Smooth muscle cell (in vitro differentiated cells): ENCODE data around the gene MYO7B. TPM values are rescaled to one million over a fixed set of nuclear protein-coding genes. Genes with fewer than 3 reads are reported as not detected.

Source experiments
- DNase-seq: peaks from one replicate; lab custom pipeline; 2025; ENCODE audit not compliant: unreplicated experiment; lab: John Stamatoyannopoulos, UW
- H2AFZ ChIP-seq: fragments of 200-600 bp; sonication (generic); 2 replicates; pipeline ENCODE4 v1.6.0; 2016; ENCODE audit warnings: antibody characterized with exemption, low read depth, mild to moderate bottlenecking
- H3F3A ChIP-seq: fragments of 200-600 bp; sonication (generic); 2 replicates; pipeline ENCODE4 v1.6.0; 2017; ENCODE audit warnings: antibody characterized with exemption, low read depth
- H3K27ac ChIP-seq: fragments of 200-600 bp; sonication (generic); 2 replicates; pipeline ENCODE4 v1.5.1; 2016; ENCODE audit warnings: low read depth, mild to moderate bottlenecking
- H3K27me3 ChIP-seq: fragments of 200-600 bp; sonication (generic); 2 replicates; pipeline ENCODE4 v1.6.1; 2016; ENCODE audit warnings: low read depth, mild to moderate bottlenecking
- H3K36me3 ChIP-seq: fragments of 200-600 bp; sonication (generic); 2 replicates; pipeline ENCODE4 v1.5.1; 2016; ENCODE audit warnings: low read depth
- H3K4me1 ChIP-seq: fragments of 200-600 bp; sonication (generic); 2 replicates; pipeline ENCODE4 v1.5.1; 2016; ENCODE audit warnings: low read depth
- H3K4me2 ChIP-seq: fragments of 200-600 bp; sonication (generic); 2 replicates; pipeline ENCODE4 v1.6.0; 2016; ENCODE audit warnings: mild to moderate bottlenecking
- H3K4me3 ChIP-seq: fragments of 200-600 bp; sonication (generic); 2 replicates; pipeline ENCODE4 v1.5.1; 2016; ENCODE audit warnings: mild to moderate bottlenecking
- H3K79me2 ChIP-seq: fragments of 200-600 bp; sonication (generic); 2 replicates; pipeline ENCODE4 v1.6.0; 2016; ENCODE audit warnings: low read depth, mild to moderate bottlenecking
- H3K9ac ChIP-seq: fragments of 200-600 bp; sonication (generic); 2 replicates; pipeline ENCODE4 v1.6.0; 2016; ENCODE audit warnings: low read depth
- H3K9me3 ChIP-seq: fragments of 200-600 bp; sonication (generic); replicated peaks from 2 replicates; pipeline ENCODE4 v1.5.1; 2016; ENCODE audit warnings: low read depth
- H4K20me1 ChIP-seq: fragments of 200-600 bp; sonication (generic); 2 replicates; pipeline ENCODE4 v1.6.0; 2016; ENCODE audit warnings: low read depth
- CTCF ChIP-seq: fragments of 200-600 bp; sonication (generic); IDR thresholded peaks from 2 replicates; pipeline ENCODE4 v1.5.1; 2017; ENCODE audit warnings: borderline replicate concordance, mild to moderate bottlenecking, antibody characterized with exemption; ENCODE audit not compliant: insufficient read depth, poor library complexity, severe bottlenecking
- WGBS: methylation state at CpG from one replicate; pipeline ENCODE4 v1.1.7; 2016; ENCODE audit warnings: low lambda C conversion rate; 5-methylcytosine and 5-hydroxymethylcytosine counted together
- polyA plus RNA-seq: library from polyadenylated mRNA; unstranded; fragments of >200 nt; fragmentation: Nextera tagmentation; extraction: Ambion mirVana; gene quantifications from 2 replicates; pipeline ENCODE4 v1.2.1, GENCODE V29; 2016
- total RNA-seq: library from RNA; depleted of rRNA; stranded (reverse); fragments of >200 nt; gene quantifications from 2 replicates; pipeline ENCODE4 v1.2.3, GENCODE V29; 2014

Gene MYO7B
- total and polyA plus RNA-seq, 2 experiments from 2014 or later, result 0.09 to 0.35 TPM

DNA sequence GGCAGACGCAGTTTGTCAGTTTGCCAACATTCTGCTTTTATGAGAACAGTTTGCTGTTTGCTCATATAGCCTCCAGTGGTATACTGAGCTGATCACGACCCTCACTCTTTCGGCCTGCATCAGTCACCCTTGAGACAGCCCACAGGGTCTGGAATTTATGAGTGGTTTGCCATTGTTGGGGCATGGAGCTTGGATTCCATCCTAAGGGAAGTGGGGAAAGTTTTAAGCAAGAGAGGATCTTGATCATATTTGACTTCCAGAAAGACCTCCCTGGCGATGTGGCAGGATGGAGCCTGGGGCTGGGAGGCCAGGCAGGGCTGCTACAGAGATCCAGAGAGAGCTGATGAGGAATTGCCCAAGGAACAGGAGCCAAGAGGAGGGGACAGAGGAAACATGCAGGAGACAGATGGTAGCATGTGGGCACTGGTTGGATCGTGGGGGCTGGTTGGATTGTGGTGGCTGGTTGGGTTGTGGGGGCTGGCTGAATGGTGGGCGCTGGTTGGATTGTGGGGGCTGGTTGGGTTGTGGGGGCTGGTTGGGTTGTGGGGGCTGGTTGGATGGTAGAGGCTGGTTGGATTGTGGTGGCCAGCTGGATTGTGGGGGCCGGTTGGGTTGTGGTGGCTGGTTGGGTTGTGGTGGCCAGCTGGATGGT lies 83.2 kb downstream of the MYO7B start:
- H3K79me2 ChIP-seq, result no peaks in the 10 kb centered on the region
- 56% methylated on average over 4 of the region's 7 CpGs for WGBS
- no peaks in the 10 kb centered on the region for H3K9me3 ChIP-seq
- no peaks in the 10 kb centered on the region for H3K36me3 ChIP-seq
- TF ChIP-seq CTCF, result no peak
- no peak overlapping the region for H3K4me3 ChIP-seq
- H4K20me1 ChIP-seq, result no peaks in the 10 kb centered on the region
- peaks cover 12% of the 10 kb centered on the region for H3K4me1 ChIP-seq
- H3K4me2 ChIP-seq, result no peak overlapping the region
- no peak for DNase-seq
- H2AFZ ChIP-seq, result no peak overlapping the region
- no peak overlapping the region for H3K27ac ChIP-seq
- H3F3A ChIP-seq, result no peaks in the 10 kb centered on the region
- H3K27me3 ChIP-seq, result no peaks in the 10 kb centered on the region
- no peak overlapping the region for H3K9ac ChIP-seq

- H3K27ac ChIP-seq, result no peak overlapping the region
- peaks cover 12% of the 10 kb centered on the region for H3K4me1 ChIP-seq
- no peaks in the 10 kb centered on the region for H3K9me3 ChIP-seq
- no peak overlapping the region for H3K4me2 ChIP-seq
- H3K4me3 ChIP-seq, result no peak overlapping the region
- TF ChIP-seq CTCF, result no peak
- no peaks in the 10 kb centered on the region for H3K27me3 ChIP-seq
- no peaks in the 10 kb centered on the region for H3K79me2 ChIP-seq
- H2AFZ ChIP-seq, result no peak overlapping the region
- DNase-seq, result no peak
- no peak overlapping the region for H3K9ac ChIP-seq
- H3K36me3 ChIP-seq, result no peaks in the 10 kb centered on the region
- 98% methylated on average over 3 of the region's 6 CpGs for WGBS
- no peaks in the 10 kb centered on the region for H4K20me1 ChIP-seq
- H3F3A ChIP-seq, result no peaks in the 10 kb centered on the region
Observed at GRCh38 chr2:127619203-127619590, 83.7 kb downstream of the MYO7B start.

DNA sequence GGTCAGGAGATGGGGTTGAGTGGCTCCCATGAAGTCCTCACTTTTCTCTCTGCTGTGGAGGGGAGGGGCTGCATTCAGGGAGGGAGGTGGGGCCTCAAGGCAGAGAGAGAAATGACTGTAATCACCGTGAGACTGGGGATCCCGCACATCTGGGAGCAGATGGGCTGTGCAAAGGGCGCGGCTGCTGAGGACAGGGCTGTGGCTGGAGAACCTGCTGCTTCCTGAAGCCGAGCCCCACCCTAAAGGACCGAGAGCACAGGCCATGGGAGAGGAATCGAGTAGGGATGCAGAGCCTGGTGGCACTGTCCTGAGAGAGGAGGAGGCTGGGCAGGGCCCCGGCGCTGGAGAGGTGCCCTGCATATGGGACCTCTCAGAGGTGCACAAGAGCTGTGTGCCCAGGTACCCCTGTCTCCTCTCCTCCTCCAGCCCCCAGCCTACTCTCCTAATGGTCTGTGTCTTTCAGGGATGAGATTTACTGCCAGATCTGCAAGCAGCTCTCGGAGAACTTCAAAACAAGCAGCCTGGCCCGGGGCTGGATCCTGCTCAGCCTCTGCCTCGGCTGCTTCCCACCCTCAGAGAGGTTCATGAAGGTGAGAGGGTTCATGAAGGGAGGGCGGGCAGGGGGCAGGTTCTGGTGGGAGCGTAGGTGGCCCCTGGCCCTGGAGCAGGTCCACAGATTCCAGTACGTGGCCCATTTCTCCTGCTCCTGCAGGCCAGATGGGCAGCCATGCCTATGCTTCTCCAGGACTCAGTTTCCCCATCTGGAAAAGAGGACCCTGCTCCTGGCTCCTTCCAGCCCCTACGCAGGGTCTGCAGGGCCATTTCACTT lies 84.6 kb downstream of the MYO7B start:
- WGBS, result 87% methylated on average over 16 of the region's 16 CpGs

More for the DNA sequence above, 84.6 kb downstream of the MYO7B start:
- no peak overlapping the region for H3K9ac ChIP-seq
- no peaks in the 10 kb centered on the region for H3K9me3 ChIP-seq
- no peak overlapping the region for H3K27ac ChIP-seq
- H4K20me1 ChIP-seq, result no peaks in the 10 kb centered on the region
- no peak overlapping the region for H3K4me3 ChIP-seq
- H3K4me1 ChIP-seq, result peaks cover 12% of the 10 kb centered on the region
- H3K27me3 ChIP-seq, result no peaks in the 10 kb centered on the region
- H3K4me2 ChIP-seq, result no peak overlapping the region
- no peak overlapping the region for H2AFZ ChIP-seq
- H3K79me2 ChIP-seq, result no peaks in the 10 kb centered on the region
- no peak for TF ChIP-seq CTCF
- H3K36me3 ChIP-seq, result no peaks in the 10 kb centered on the region
- DNase-seq, result no peak
- H3F3A ChIP-seq, result no peaks in the 10 kb centered on the region
